Fibroblast of skin of abdomen (primary cell): ENCODE measurements around the gene GHDC.
"Not testable (repeated sequence)": the region's sequence is repeated elsewhere in the genome, so short reads cannot be mapped to it uniquely, and the experiment has no call there.

Experiments used
- DNase-seq: peaks from one replicate; pipeline ENCODE4 v3.0.0-alpha.2; 2013

Gene GHDC

GRCh38 chr17:42143138-42143537, 51.2 kb downstream of the GHDC start:
- DNase-seq = not testable (repeated sequence)

GRCh38 chr17:42142371-42142896, 51.9 kb downstream of the GHDC start:
- DNase-seq = peak; percentile 85

- DNase-seq = no peak
Observed at GRCh38 chr17:42141382-42141781, 52.9 kb downstream of the GHDC start.

GRCh38 chr17:42140690-42141089, 53.6 kb downstream of the GHDC start:
- not testable (repeated sequence) for DNase-seq
